22Rv1 (cell line): Measurements from ENCODE around the gene SCN1B.
A peak's percentile ranks its signal among the peaks of the same experiment; 100 is the strongest.
"Not testable (repeated sequence)": the region's sequence is repeated elsewhere in the genome, so short reads cannot be mapped to it uniquely, and the experiment has no call there.

Experiments used
- H3K27ac ChIP-seq: fragments of 450-650 bp; 2 replicates; pipeline ENCODE4 v1.5.1; 2017
- CTCF ChIP-seq: fragments of 450-650 bp; IDR thresholded peaks from 2 replicates; pipeline ENCODE4 v1.5.1; 2017; ENCODE audit warnings: mild to moderate bottlenecking
- ZFX ChIP-seq: fragments of 450-650 bp; IDR thresholded peaks from 2 replicates; pipeline ENCODE4 v1.6.1; 2017; ENCODE audit warnings: antibody characterized with exemption, borderline replicate concordance

Gene SCN1B

GRCh38 chr19:35011737-35012682 lies 18.3 kb upstream of the SCN1B start:
- TF ChIP-seq CTCF (no peak), ZFX (no peak)
- no peak overlapping the region for H3K27ac ChIP-seq

- TF ChIP-seq CTCF = peak; percentile 92
- no peak for TF ChIP-seq ZFX
- no peak overlapping the region for H3K27ac ChIP-seq
Measured at GRCh38 chr19:35013041-35013819, 17.0 kb upstream of the SCN1B start.

GRCh38 chr19:35013820-35014754 lies 16.2 kb upstream of the SCN1B start:
- TF ChIP-seq ZFX (no peak), CTCF (no peak)
- H3K27ac ChIP-seq = no peak overlapping the region

- not testable (repeated sequence) for H3K27ac ChIP-seq
Measured at GRCh38 chr19:35014774-35015173, 15.5 kb upstream of the SCN1B start.

GRCh38 chr19:35015270-35015953 lies 14.9 kb upstream of the SCN1B start:
- TF ChIP-seq CTCF = no peak
- TF ChIP-seq ZFX = no peak
- no peak overlapping the region for H3K27ac ChIP-seq

GRCh38 chr19:35015954-35016351 lies 14.3 kb upstream of the SCN1B start:
- no peak for TF ChIP-seq CTCF
- no peak for TF ChIP-seq ZFX

GRCh38 chr19:35017507-35017906 lies 12.8 kb upstream of the SCN1B start:
- no peak overlapping the region for H3K27ac ChIP-seq
- TF ChIP-seq ZFX (no peak), CTCF (no peak)

More at GRCh38 chr19:35015954-35016351, 14.3 kb upstream of the SCN1B start:
- H3K27ac ChIP-seq = no peak overlapping the region
